HG02852 (cell line): ENCODE results near the gene SHB.

Experiments used
- ATAC-seq: cut with Tn5 transposase; IDR thresholded peaks from one replicate; pipeline ENCODE4 v1.9.1; 2021; ENCODE audit warnings: mild to moderate bottlenecking, moderate library complexity; ENCODE audit not compliant: unreplicated experiment

The SHB gene

DNA sequence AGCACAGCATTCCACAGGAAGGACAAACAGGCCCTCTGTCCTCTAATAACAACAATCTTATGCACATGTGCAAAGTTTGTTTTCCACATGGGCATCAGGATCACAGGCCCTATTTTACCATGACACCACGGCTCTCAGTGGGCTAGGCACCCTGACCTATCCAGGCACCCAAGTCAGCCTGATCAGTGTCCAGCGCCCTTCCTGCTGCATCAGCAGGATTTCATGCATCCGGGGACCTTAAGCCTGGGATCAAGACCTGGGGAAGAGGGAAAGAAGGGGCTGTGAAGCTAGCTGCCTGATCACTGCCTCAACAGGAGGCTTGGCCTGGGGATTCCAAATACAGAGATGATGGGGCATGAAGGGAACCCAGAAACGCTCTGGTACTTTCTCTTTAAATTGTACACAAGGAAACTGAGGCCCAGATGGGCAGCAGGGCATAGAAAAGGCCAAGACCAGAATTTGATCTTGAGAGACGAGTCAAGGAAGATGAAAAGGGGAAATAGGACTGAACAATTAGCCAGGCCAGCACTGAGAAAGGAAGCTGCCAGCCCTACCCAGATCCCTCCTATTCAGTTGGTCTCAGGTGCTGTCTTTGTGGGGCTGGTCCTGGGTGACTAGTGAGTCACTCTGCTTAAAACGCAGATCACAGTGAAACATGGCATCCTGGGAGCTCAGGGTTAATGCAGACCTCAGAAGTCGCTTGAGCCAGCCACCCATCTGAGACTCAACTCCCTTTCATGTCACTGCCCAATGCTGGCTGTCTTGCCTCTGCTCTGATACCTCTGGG, 57.9 kb downstream of the SHB start:
- no peak for ATAC-seq

DNA sequence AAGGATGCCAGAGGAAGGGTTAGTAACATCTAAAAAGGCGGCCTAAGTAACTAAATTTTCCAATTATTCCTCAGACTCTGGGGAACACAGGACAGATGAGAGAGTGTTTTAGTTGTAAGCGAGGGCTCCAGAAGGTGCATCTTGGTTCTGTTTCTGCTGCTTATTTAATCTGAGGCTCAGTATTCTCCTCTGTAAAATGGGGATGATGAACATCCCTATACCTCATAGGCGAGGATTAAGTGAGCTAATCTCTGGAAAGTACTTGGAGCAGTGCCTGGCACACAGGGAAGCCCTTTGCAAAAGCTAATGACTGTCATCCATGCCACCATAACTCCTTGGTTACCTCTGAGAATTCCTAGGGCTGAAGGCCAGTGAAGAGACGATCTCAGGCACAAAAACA, 59.0 kb downstream of the SHB start:
- no peak for ATAC-seq

DNA sequence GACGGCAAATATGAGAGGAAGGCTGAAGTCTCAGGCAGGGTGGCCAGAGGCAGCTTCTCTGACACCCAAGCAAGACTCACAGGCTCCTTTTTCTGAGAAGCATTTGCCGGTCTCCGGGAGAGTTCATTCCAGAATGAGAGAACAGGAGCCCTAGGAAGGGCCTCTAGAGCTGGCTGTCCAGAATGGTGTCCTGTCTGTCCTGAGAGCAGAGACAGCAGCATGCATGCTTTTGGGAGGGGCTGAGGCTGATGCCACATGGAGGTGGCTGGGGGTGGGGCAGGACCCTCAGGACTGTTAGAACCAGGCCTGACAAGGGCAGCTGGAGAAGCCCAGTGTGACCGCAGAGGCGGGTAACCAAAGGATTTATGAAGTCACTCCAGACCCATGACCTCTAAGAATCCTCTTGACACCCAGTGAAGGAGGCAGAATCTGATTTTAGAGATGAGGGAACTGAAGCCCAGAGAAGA, 60.0 kb downstream of the SHB start:
- no peak for ATAC-seq

DNA sequence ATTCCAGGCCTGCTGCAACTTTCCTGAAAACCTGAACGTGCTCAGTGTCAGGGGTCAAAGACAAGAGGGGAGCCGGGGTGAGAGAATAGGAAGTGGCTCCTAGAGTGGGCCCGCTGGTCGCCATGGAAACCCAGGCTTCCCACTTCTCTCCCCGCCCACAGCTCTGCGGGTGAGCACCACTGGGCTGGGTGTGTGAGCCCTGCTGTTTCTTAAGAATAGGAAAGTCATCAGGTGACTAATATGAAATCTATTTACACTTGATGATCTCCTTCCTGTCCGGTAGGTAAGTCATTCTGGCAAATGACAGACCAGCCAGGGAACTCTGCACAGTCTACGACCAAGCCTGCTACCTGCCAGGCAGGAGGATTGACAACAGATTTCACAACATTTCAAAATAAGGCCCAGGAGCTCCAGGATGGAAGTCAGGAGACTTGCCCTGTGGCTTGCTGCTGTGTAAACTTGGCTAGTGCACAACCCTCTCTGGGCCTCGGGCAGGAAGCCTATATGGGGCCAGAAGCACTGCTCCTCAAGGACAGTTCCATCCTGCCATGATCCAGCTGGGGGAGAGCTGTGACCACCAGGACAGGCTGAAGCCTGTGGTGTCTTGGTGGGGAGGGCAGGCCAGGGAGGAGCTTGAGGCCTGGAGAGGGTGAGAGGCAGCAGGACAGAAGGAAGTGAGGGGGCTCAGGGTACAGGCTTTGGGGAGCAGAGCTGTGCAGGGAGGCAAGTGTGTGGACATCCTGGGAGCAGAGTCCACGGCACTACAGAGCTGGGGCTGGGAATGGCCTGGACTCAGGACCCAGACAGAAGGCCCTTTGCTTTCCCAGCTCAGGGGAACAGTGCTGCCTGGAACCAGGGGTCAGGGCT, 60.6 kb downstream of the SHB start:
- peak; percentile 82 for ATAC-seq

DNA sequence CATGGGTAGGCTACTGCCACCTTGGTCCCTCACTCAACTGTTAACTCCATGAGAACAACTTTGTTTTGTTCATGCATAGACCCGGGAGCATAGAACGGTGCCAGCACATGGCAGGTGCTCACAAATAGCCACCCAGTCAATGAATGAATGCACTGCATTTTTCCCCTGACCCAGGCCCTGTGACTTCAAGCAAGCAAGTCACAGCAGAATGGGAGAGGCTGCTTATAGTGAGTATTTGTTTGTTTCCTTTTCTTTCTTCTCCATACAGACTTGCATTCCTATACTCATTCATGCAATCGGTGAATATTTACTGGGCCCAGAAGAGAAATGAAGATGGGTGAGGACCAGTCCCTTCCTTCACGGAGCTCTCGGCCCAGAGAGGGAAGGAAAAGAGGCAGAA, 62.0 kb downstream of the SHB start:
- ATAC-seq, result no peak

DNA sequence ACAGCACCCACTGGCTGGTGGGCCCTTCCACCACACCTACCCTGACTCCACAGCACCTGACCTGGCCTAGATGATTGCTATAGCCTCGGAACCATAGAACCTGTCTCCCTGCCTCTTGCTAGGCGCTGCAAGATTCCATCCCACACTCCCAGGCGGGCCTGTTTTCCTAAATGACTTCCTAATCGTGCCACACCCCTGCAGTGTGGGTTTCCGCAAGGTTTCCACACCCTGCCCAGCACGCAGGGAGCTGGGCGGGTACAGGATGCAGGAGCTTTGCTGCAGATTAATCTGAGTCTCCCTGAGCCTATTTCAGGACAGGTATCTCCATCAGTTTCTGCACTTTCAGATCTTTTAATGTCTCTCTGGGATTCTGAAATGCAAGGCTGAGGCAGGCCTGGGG, 62.9 kb downstream of the SHB start:
- ATAC-seq, result no peak

DNA sequence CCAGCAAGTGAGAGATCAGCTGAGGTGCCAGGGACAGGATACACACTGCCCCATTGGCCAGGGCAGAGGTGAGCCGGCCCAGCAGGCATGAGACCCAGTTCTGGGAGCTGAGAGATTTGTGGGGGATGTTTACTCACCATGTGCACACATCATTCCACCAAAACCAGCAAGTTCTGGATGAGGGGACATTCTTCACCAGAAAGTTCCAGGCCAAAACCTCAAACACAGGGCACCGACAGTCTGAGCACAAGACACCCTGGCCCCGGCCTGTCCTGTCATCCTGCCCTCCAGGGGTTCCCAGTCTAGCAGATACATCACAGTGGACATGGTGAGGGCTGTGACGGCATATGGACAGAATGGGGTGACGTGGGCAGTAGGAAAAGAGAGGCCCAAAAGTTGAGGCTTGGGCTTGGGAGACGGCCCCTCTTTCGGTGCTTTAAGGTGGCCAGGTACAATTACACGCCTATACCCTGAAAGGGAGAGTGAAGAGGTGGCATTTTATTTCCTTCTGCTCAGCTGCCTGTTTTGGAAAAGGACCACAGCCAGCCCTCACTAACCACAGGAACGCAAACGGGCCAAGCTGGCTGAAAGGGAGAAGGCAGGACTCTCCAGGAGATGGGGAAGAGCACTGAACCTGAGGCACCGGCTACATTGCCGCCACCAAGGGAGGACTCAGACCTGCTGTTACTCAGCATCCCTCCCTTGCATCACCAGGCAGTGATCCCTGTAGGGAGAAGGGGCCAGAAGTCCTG, 64.0 kb downstream of the SHB start:
- ATAC-seq, result no peak

DNA sequence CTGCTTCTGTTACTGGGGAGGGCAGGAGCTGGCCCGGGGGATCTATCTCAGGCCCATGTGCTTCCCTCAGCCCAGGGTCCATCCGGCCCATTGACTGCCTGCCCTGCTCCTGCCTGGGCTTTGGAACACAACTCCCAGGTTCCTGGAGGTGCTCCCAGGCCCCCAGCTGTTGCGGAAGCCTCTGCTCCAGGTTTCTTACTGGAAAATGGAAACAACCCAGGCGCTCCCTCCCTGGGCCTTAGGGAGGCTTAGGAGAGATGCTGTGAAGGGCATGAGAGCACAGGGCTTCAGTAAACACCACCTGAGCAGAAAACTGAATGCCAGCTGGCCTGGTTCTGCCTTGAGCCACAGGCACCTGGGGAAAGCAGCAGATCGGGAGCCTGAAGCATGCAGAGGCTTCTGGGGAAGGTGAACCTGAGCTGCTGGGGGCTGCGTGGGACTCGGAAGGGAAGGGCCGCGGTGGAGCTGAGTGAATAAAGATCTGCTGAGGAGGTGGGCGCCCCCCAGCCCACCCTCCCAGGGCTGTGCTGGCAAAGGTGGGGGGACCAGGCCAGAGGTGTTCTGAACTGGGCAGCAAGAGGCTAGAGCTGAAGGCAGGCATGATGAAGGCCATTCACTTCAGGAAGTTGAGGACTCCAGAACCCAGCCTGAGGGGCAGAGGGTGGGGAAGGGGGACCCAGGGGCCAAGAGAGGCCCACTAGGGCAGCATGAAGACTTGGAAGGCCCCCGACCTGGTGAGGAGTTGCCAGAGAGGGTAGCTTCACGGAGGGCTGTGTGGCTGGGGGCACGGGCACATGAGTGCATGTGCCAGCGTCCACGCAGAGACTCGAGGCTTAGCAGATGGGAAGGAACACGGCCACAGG, 64.8 kb downstream of the SHB start:
- ATAC-seq, result no peak

DNA sequence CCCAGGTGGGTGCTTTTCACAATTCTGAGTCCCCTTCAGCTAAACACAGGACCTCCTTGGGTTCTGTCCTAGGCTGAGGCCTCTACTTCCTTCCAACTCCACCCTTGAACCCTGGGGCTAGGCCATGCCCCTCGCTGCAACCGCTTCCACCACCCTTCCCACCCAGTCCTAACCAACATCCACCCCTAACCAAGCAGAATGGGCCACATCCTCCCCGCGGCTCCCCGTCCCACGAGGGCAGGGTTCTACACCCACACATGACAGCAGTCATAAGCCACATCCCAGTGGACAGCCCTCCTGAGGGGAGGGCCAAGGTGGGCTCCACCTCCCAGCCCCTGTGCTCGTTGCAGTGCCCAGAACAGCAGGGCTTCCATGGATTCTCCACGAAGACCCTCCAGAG, 65.8 kb downstream of the SHB start:
- ATAC-seq, result no peak

DNA sequence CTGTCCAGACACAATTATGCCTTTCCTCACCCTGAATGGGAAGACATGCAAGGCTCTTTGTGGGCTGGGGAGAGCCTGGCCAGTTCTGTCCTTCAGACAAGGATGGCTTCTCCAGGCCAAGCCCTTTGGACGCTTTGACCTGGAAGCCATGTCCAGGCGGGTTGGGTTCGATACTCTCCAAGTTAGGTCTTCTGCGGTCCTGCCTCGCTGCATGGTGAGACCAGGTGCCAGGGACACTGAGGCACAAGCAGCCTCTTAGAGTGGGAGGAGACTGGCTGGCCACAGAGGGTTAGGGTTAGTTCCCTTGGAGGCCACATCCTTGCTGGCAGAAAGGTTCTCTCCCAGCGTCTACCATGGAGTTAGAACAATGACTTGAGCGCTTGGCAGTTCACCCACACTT, 67.6 kb downstream of the SHB start:
- ATAC-seq, result no peak

DNA sequence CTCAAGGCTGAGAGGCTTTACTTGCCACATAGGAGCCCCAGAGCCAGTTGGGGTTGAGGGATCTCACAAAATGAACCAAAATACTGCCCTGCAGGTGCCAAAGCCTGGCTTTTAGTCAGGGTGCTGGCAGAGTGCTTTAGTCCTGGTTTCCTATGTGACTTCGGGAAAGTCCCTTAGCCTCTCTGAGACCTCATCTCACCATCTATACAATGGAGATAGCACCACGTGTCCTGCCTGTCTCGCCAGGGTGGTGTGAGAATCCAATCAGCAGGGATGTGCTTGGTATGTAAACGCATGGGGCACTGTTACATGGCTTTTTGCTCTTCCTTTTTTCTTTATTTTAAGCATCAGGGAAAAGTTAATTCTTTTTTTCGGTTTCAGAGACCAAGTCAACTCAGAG, 68.3 kb downstream of the SHB start:
- no peak for ATAC-seq

DNA sequence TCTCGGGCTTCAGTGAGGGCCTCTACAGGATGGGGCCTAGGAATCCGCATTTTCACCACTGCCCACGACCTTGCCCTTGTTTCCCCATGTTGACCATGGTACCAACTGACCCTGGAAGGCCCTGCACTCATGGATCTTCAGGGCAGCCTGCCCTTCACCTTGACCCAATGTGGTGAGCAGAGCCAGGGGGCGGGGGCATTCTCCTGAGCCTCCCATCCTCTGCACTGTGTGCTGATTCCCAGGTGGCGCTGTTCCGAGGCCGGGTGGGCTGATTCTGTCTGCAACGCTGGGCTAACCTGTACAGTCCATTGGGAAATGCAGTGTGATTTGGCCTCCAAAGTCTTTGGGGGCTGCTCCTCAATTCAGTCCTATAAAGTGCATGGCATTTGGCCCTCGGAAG, 68.7 kb downstream of the SHB start:
- ATAC-seq, result no peak

DNA sequence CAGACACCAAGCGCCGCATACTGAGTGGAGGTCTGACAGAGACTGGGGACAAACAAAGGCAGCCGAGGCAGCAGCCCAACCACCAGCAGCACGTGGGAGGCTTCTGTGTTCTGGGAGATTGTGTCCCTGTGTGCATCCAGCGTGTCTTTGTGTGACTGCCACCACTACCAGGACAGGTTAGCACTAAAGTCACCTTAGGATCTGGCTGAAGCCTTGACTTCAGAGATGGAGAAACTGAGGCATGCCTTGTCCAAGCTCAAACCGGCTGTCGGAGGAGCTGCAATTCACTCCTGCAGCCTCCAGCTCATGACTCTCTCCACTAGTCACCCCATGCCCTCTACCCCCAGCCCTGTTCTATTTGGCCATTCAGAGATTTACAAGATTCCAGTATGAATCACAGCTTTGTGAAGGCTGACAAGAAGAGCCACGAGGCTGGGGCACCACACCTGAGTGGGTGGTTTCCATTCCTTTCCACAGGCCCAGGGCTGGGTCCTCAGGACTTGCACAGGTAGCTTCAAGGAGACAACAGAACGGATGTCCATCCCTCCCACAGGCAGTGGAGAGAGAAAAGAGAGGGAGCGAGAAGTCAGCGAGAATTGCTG, 69.3 kb downstream of the SHB start:
- ATAC-seq, result no peak

DNA sequence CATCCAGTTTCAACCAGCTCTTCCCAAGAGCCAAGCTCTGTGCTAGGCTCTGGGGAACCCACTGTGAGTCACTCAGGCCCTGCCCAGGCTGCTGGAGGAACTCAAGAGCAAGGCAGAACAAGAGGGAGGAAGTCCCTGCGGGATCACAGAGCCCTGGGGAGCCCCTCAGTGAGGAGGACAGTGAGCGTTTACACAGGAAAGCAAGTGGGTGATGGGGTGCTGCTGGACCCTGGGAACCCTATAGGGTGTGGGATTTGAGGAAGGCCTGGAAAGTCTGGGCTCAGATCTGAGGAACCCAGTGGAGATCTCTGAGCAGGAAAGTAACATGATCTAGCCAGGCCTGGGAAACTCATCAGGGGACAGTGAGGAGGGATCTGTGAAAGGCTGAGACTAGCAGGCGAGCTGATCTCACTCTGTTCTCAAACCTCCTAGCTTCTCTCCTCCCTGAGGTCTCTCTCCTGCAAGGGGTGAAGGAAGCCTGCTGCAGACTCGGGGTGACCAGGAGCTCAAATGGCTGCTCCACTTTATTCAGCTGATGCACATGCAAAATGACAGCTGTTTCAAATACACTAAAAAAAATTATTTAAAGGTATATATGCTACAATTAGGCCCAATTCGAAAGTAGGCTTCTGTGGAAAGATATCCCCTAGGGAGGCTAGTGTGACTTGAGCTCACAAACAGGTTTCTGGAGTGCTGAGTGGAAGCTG, 70.0 kb downstream of the SHB start:
- ATAC-seq, result no peak

DNA sequence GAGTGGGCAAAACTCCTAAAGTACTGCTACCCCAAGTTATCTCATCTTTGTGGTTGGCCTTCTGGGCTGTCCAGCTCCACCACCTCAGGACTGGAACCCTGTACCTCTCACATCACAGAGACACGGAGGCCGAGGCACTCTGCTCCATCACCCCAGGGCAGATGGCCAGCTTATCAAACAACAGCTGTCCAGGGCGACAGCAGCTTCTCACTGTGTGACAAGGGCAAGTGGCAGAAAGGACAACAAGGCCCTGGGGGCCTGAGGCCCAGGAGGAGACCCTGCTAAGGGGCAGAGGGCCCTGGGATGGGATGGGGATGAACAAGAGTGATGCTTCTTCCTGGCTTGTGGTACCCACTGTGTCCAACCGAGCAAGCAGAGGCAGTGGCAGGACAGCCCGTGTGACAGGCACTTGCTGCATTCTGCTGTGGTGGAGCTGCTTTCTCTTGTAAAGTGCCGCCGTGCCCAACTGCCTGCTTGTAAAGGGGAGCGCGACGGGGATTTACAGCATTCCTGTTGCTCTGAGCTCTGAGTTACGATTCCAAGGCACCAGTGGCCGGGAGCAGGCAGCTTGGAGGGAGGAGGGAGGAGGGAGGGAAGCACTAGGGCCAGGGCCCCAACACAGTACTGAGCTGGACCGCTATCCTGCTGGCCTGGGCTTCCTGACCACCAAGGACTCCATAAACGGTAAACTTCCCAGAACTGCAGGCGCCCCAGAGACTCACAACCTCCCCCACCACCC, 71.2 kb downstream of the SHB start:
- ATAC-seq, result no peak

DNA sequence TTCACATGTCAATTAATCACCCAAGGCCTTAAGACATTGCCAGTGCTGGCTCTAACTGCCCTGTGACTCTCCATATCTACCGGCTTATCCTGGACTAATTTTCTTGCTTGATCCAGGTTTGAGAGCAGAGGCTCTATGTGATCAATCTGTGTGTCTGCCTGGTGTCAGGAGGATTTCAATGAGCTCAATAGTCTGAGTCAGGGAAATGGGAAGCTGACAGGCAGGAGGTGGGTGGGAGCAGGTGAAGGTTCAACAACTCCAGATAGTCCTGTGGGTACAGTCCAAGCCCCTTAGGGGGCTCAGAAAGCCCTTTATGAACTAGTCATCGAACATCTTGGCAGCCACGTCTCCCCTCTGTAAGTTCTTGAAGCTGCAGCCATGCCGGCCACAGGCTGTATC, 72.2 kb downstream of the SHB start:
- no peak for ATAC-seq

DNA sequence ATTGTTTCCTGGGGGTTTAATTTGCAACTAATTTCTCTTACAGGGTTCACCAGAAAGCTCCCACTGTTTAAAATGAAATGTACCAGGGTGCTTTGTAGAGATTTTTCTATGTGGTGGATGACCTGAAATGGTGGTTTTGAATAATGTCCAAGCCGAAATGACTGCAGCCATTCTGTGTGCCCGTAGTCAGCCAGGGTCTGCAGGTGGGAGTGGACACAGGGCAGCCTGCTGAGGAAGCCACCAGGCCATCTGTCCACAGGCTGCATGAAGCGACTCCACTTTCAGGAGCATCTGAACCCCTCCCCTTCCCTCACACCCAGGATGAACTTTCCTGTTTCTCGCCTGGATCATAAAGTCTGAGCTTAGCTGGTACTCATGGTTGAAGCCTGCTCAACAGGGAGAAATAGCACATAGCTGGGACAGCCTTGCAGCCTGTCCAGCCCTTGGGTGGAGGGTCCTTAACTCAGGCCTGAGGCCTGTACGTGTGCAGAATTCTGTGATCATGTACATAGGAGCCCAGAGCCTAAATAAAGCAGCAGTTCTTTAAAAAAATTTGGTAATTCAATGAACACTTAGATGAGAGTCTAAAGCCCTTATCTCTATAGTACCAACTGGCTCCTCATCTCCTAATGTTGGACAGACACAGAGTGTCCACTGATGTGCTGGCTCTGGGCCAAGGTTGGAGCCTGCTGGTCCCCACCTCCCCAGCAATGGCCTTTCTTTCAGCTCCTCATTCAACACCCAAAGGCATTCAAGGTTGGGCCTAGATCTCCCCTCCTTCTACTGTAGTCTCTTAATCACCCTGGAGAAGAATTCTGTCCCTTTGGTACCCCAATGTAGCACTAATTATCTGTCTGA, 72.8 kb downstream of the SHB start:
- no peak for ATAC-seq

DNA sequence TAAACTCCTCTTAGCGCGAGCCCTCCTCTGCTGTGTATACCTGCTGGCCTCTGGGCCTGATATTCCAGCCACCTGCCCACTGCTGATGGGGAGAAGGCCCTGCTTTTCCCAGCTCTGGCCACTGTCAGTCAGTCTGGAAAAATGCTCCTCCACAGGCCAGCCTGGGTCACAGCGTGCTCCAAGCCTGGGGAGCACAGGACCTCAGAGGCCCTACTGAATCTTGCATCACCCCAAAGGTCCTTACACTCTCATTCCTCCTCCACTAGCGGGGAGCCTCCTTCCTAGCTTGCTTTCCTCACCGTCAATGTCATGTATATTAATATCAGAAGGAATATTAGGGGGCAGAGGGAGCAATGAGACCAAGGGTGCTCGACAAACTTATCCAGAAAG, 73.7 kb downstream of the SHB start:
- no peak for ATAC-seq
